Measurements from ENCODE around the gene GRIK1.

GRIK1 gene

GRCh38 chr21:29928537-29928936 is 11.3 kb downstream of the GRIK1 start:
- H3K4me3 ChIP-seq: no peak overlapping the region
- H3K27ac ChIP-seq: no peak overlapping the region

GRCh38 chr21:29920938-29921337 is 18.9 kb downstream of the GRIK1 start:
- Histone ChIP-seq H3K4me3 (no peak overlapping the region), H3K27ac (no peak overlapping the region)

DNA sequence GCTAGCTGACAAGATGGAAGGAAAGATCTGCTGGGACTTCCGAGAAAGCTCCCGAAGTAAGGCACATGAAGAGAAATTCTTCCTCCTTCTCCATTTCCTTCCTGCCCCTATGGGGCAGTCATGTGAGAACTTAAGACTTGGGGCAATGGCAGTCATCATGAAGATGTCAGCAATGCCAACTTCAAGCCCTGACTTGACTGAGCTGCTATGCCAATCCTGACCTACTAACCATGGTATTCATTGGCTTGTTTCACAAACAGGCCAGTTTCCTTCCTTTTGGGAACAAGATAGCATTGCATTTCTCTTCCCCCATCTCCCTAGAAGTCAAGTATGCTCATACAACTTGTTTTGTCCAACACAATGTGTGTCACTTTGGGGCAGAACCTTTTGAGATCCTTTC is 25.5 kb downstream of the GRIK1 start:
- no peak overlapping the region for H3K27ac ChIP-seq
- no peak overlapping the region for H3K4me3 ChIP-seq

- H3K4me3 ChIP-seq: no peak overlapping the region
- H3K27ac ChIP-seq: no peak overlapping the region
Measured at GRCh38 chr21:29909571-29909970, 30.2 kb downstream of the GRIK1 start.

GRCh38 chr21:29904359-29905282 is 35.2 kb downstream of the GRIK1 start:
- H3K4me3 ChIP-seq: no peak overlapping the region
- no peak overlapping the region for H3K27ac ChIP-seq

GRCh38 chr21:29896884-29897283 is 42.9 kb downstream of the GRIK1 start:
- no peak overlapping the region for H3K4me3 ChIP-seq
- H3K27ac ChIP-seq: no peak overlapping the region

DNA sequence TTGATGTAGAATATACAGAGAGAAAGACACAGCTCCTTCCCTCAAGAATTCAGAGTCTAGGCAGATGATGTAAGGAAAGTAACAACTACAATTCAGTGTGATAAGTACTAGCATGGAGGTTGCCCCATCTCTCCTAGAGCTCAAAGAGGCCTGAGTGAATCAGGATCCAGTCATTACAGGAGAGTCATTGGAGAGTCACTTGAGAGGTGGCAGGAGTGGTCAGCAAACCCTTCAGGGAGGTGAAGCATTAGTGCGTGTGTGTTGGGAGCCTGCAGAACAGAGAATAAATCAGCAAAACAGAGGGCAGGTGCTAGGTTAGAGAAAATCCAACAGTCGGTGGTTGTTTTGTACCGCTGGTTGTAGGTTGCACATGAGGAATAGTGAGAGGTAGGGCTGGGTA is 46.1 kb downstream of the GRIK1 start:
- no peak overlapping the region for H3K4me3 ChIP-seq
- H3K27ac ChIP-seq: no peak overlapping the region

GRCh38 chr21:29892379-29892778 is 47.4 kb downstream of the GRIK1 start:
- H3K4me3 ChIP-seq: no peak overlapping the region
- no peak overlapping the region for H3K27ac ChIP-seq

DNA sequence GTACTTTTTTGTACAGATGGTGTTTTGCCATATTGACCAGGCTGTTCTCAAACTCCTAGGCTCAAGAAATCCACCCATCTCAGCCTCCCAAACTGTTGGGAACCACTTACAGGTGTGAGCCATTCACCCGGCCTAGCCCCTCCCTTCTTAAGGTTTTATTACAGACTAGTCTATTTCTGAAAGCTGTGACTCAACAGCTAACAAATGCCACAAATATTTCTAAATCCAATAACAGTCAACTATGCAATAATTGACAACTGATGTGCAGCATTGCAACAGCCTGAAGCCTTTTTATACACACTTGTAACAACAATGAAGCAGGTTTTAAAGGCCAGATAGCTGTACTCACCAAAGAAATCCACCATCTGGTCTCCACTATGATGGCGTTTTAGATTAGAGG is 51.4 kb downstream of the GRIK1 start:
- Histone ChIP-seq H3K27ac (no peak overlapping the region), H3K4me3 (no peak overlapping the region)

DNA sequence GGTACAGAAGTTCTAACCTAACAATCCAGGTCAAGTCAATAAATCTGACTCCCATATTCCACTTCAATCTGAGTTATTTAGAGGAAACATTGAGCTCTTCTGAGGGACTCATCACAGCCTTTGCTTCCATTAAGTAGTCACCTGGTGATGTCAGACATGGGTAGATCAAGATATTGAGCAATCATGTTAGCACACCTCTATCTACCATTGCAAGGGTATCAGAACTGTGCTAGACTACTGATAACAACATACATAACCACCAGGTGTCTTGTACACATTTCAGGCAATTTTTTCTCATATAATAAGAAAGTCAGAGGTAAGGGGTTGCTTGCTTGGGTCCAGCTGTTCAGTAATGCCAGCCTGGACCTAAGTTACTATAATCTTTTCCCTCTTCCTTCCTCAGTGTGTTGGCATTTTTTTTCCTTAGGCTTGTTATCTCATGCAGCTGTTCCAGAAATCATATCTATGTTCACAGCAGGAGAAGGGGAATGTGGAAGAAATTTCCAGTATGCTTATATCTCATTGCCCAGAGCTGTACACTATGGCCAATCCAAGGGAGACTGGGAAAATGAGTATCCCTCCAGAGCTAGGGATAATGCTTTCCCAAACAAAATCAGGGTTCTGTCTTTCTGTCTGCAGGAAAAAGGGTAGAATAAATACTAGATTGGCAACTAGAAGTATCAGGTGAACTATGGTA is 52.3 kb downstream of the GRIK1 start:
- Histone ChIP-seq H3K4me3 (no peak overlapping the region), H3K27ac (no peak overlapping the region)

GRCh38 chr21:29885491-29885890 is 54.3 kb downstream of the GRIK1 start:
- no peak overlapping the region for H3K27ac ChIP-seq
- H3K4me3 ChIP-seq: no peak overlapping the region

- Histone ChIP-seq H3K4me3 (no peak overlapping the region), H3K27ac (no peak overlapping the region)
Measured at GRCh38 chr21:29875873-29876272, 63.9 kb downstream of the GRIK1 start.

DNA sequence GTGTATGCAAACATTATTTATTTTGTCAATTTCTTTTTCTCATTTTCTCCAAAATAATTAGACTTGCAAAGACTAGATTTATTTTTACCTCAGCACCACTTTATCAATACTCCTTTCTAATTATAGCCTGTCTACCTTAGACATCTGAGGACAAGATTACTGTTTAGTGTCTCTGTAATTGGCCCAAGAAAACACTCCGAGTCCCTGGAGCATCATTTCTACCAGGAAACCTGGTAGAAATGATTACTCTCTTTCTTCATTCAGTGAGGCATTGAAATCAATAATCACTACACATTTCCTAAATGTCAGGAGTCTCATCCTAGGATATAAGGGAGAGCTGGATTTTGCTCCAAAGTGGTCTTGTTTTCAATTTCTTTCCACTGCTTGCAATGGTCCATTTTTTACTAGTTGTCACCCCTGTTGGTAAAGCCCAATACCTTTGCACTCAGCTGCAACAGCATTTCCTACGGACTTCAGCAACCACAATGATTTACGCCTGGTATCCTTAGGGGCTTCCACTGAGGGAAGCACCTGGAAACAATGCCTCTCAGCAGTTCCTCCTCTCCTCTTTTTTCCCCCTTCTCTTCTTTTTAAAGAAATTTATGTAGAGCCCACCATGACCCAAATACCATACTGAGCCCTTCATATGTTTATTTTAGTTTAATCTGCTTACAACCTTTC is 64.6 kb downstream of the GRIK1 start:
- Histone ChIP-seq H3K4me3 (no peak overlapping the region), H3K27ac (no peak overlapping the region)

GRCh38 chr21:29873908-29874307 is 65.9 kb downstream of the GRIK1 start:
- H3K4me3 ChIP-seq: no peak overlapping the region
- no peak overlapping the region for H3K27ac ChIP-seq

- H3K4me3 ChIP-seq: no peak overlapping the region
Measured at GRCh38 chr21:29870814-29871213, 69.0 kb downstream of the GRIK1 start.

DNA sequence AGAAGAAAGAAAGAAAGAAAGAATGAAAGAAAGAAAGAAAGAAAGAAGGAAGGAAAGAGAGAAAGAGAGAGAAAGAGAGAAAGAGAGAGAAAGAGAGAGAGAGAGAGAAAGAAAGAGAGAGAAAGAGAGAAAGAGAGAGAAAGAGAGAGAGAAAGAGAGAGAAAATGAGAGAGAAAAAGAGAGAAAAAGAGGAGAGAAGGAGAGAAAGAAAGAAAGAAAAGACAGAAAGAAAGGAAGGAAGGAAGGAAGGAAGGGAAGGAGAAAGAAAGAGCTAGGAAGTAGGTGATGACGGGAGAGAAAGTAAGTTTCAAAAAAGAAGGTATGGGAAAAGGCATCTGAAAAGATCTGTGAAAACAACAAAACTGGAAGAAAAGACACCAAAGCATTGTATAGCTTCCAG is 72.0 kb downstream of the GRIK1 start:
- Histone ChIP-seq H3K27ac (no peak overlapping the region), H3K4me3 (no peak overlapping the region)

More at GRCh38 chr21:29870814-29871213, 69.0 kb downstream of the GRIK1 start:
- no peak overlapping the region for H3K27ac ChIP-seq

- no peak overlapping the region for H3K27ac ChIP-seq
- H3K4me3 ChIP-seq: no peak overlapping the region
Measured at GRCh38 chr21:29860346-29860745, 79.5 kb downstream of the GRIK1 start.

DNA sequence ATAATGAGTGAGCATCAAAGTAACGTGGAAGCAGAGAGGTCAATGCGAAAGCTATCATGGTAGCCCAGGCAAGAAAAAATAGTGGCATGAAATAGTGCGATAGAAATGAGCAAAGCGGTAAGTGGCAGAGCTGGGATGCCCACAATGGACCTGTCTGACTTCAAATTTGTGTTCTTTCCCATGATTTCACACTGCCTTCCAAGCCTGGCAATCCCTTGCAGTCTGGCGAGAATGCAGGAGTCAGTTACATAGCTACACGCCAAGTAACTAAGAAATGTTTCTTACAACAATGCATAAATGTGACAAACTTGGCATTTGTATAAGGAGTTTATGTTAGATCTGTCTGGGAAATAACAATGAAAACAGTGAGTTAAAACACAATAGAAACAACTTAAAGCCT is 82.6 kb downstream of the GRIK1 start:
- H3K4me3 ChIP-seq: no peak overlapping the region

DNA sequence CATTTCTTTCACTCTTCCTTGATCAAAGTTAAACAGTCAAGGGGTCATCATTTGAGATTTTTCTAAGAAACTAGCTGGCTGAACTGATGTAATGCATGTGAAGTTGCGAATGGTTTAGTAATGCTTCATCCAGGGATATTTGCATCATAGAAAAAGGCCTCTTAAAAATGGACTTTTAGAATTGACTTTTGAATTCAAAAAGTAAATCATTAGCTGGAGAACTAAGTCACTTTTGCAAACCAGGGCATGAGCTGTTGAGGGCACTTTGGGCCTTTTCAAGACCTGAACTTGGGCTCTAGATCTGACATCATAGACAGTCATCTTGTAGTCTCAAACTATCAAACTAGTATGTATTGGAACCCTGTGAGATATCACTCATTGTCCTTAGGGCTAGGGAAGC is 85.0 kb downstream of the GRIK1 start:
- Histone ChIP-seq H3K27ac (no peak overlapping the region), H3K4me3 (no peak overlapping the region)

More for the DNA sequence above, 82.6 kb downstream of the GRIK1 start:
- no peak overlapping the region for H3K27ac ChIP-seq

GRCh38 chr21:29851611-29852010 is 88.2 kb downstream of the GRIK1 start:
- Histone ChIP-seq H3K27ac (no peak overlapping the region), H3K4me3 (no peak overlapping the region)

- no peak overlapping the region for H3K4me3 ChIP-seq
- H3K27ac ChIP-seq: no peak overlapping the region
Measured at GRCh38 chr21:29849735-29850176, 90.0 kb downstream of the GRIK1 start.

Measured in skin epidermis (tissue), 12 donors.